GM18858 (cell line): ENCODE results near the gene ZCCHC24.

Source experiments
- ATAC-seq: cut with Tn5 transposase; IDR thresholded peaks from one replicate; pipeline ENCODE4 v1.9.1; 2021; ENCODE audit not compliant: unreplicated experiment

The ZCCHC24 gene

GRCh38 chr10:79414714-79415113, 30.7 kb downstream of the ZCCHC24 start:
- ATAC-seq: no peak

- ATAC-seq: no peak
These were observed 32.2 kb downstream of the ZCCHC24 start for GRCh38 chr10:79413196-79413595.

- ATAC-seq: no peak
These were observed 32.9 kb downstream of the ZCCHC24 start for GRCh38 chr10:79412516-79412915.

- no peak for ATAC-seq
These were observed 33.6 kb downstream of the ZCCHC24 start for GRCh38 chr10:79411546-79412495.

- ATAC-seq: no peak
These were observed 34.9 kb downstream of the ZCCHC24 start for GRCh38 chr10:79410315-79411094.

GRCh38 chr10:79409726-79410085, 35.7 kb downstream of the ZCCHC24 start:
- ATAC-seq: no peak

GRCh38 chr10:79409038-79409725, 36.2 kb downstream of the ZCCHC24 start:
- no peak for ATAC-seq

- ATAC-seq: no peak
These were observed 37.3 kb downstream of the ZCCHC24 start for GRCh38 chr10:79407811-79408795.

- ATAC-seq: no peak
These were observed 38.0 kb downstream of the ZCCHC24 start for GRCh38 chr10:79407423-79407796.

GRCh38 chr10:79406683-79407422, 38.6 kb downstream of the ZCCHC24 start:
- no peak for ATAC-seq

GRCh38 chr10:79405995-79406515, 39.4 kb downstream of the ZCCHC24 start:
- ATAC-seq: no peak

GRCh38 chr10:79405221-79405994, 40.0 kb downstream of the ZCCHC24 start:
- no peak for ATAC-seq

- ATAC-seq: no peak
These were observed 40.7 kb downstream of the ZCCHC24 start for GRCh38 chr10:79404690-79405131.

GRCh38 chr10:79404231-79404609, 41.2 kb downstream of the ZCCHC24 start:
- ATAC-seq: no peak

GRCh38 chr10:79403441-79404230, 41.8 kb downstream of the ZCCHC24 start:
- ATAC-seq: no peak

GRCh38 chr10:79402951-79403350, 42.5 kb downstream of the ZCCHC24 start:
- ATAC-seq: no peak

- ATAC-seq: no peak
These were observed 42.8 kb downstream of the ZCCHC24 start for GRCh38 chr10:79402625-79402946.
